Common myeloid progenitor, CD34-positive (primary cell): ENCODE results near the gene SH3TC1.
A peak's percentile ranks its signal among the peaks of the same experiment; 100 is the strongest.

Experiments
- CTCF ChIA-PET: fragments of 350-600 bp; sonication (Branson Sonifier 250); formaldehyde crosslinking; loops from one replicate; lab custom pipeline; 2021; ENCODE audit warnings: antibody characterized with exemption; lab: Charles Lee
- POLR2A ChIA-PET: fragments of 350-600 bp; sonication (Branson Sonifier 250); formaldehyde crosslinking; loops from one replicate; lab custom pipeline; 2021; ENCODE audit warnings: antibody characterized with exemption; lab: Charles Lee
- DNase-seq, 3 donors: peaks; one replicate each; pipeline versions ENCODE4 v3.0.0 to v3.0.0-alpha.2; 2013
- H3K27ac ChIP-seq, 2 experiments: 1 replicate in 1 of 2; 2 replicates in 1 of 2; pipeline ENCODE4 v1.7.0; 2013; ENCODE audit warnings: inconsistent platforms in 2 of 2, low read length in 2 of 2, mild to moderate bottlenecking in 2 of 2, low read depth in 1 of 2, moderate library complexity in 1 of 2; ENCODE audit not compliant: severe bottlenecking in 2 of 2, insufficient read depth in 1 of 2, poor library complexity in 1 of 2
- H3K27me3 ChIP-seq, 5 experiments: replicated peaks in 2 of 5; 1 replicate in 3 of 5; 2 replicates in 2 of 5; pipeline versions ENCODE4 v1.6.1 to v1.7.0; 2013; ENCODE audit warnings: low read length in 4 of 5, mild to moderate bottlenecking in 2 of 5, moderate library complexity in 2 of 5, inconsistent platforms in 1 of 5; ENCODE audit not compliant: insufficient read depth in 5 of 5, control insufficient read depth in 4 of 5
- H3K36me3 ChIP-seq, 4 experiments: 1 replicate in 2 of 4; 2 replicates in 2 of 4; pipeline versions ENCODE4 v1.6.1 to v1.7.0; 2013; ENCODE audit warnings: low read length in 3 of 4, control low read depth in 1 of 4, mild to moderate bottlenecking in 1 of 4; ENCODE audit not compliant: control insufficient read depth in 4 of 4, insufficient read depth in 4 of 4
- H3K4me1 ChIP-seq, 4 experiments: 1 replicate in 3 of 4; 2 replicates in 1 of 4; pipeline versions ENCODE4 v1.6.1 to v1.7.1; 2013; ENCODE audit warnings: low read length in 3 of 4, mild to moderate bottlenecking in 3 of 4, control low read depth in 1 of 4, inconsistent platforms in 1 of 4, moderate library complexity in 1 of 4; ENCODE audit not compliant: control insufficient read depth in 4 of 4, insufficient read depth in 4 of 4; ENCODE audit errors: control extremely low read depth in 1 of 4
- H3K4me3 ChIP-seq, 7 experiments: 1 replicate in 4 of 7; 2 replicates in 3 of 7; pipeline versions ENCODE4 v1.5.1 to v1.7.0; 2013; ENCODE audit warnings: mild to moderate bottlenecking in 7 of 7, low read length in 6 of 7, moderate library complexity in 6 of 7, inconsistent platforms in 2 of 7, low read depth in 2 of 7, control low read depth in 1 of 7; ENCODE audit not compliant: insufficient read depth in 4 of 7, control insufficient read depth in 1 of 7; ENCODE audit errors: extremely low read depth in 1 of 7
- H3K9me3 ChIP-seq, 5 experiments: 1 replicate in 4 of 5; 2 replicates in 1 of 5; pipeline versions ENCODE4 v1.6.1 to v1.7.1; 2013; ENCODE audit warnings: low read length in 4 of 5, mild to moderate bottlenecking in 2 of 5, inconsistent platforms in 1 of 5, low read depth in 1 of 5, moderate library complexity in 1 of 5; ENCODE audit not compliant: control insufficient read depth in 4 of 5, insufficient read depth in 2 of 5; ENCODE audit errors: control extremely low read depth in 1 of 5
- WGBS: methylation state at CpG from one replicate; pipeline ENCODE4 v1.1.5; 2013; ENCODE audit not compliant: insufficient coverage; 5-methylcytosine and 5-hydroxymethylcytosine counted together

The SH3TC1 gene

DNA sequence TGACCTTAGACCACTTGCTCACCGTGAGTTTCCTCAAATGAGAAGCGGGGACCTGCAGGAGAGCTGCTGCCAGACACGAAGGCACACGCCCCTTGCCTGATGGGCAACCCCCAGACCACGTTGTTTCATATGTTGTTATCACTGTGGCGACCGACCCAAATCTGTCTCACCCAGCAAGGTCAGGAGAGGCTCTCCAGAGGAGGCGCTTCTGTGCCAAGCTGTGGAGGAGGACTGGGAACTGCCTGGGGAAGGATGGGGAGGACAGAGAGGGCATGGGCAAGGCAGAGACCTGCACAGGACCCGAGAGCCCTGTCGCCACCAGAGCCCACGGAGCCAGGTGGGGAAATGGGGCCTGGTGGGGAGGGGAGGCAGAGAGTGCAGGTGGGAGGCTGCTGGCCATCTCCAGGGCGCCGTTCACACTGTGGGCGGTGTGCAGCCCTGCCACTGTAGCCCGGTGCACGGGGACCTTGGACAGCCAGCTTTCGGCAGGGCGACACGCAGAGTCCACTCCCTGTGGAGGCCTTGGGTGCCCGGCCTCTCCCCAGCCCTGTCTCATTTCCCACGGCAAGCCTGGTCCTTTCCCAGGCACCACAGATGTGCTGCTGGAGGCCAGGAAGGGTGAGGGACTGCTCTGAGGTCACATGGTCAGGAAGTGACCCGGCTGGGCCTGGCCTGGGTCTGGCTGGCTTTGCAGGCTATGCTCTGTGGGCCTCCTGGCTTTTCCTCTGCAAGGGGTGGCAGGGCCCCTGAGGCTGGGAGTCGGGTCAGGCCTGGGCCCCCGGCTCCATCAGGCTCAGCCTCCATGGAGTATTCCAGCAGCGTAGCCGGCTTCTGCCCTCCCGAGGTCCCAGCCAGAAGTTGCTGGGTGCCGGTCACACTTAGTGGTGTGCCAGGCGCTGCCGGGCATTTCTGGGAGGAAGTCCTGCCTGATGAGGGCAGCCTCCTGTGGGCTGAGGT lies 73.7 kb downstream of the SH3TC1 start:
- DNase-seq, result peak in 2 of 3 donors; percentile 45 to 47
- ChIA-PET CTCF (no interaction called here), POLR2A (interaction anchor here (1.0 kb wide), 1 partner anchor 11 kb away, joined by 3 read pairs; no protein-coding TSS in a partner anchor)
- Histone ChIP-seq H3K4me1 (peaks cover 0 to 91% (median 81%) of the 10 kb centered on the region in 4 experiments), H3K36me3 (peaks cover 0 to 4% (median 0%) of the 10 kb centered on the region in 4 experiments), H3K9me3 (no peaks in the 10 kb centered on the region), H3K27me3 (peaks cover 0 to 11% (median 3%) of the 10 kb centered on the region in 5 experiments), H3K27ac (no peak overlapping the region), H3K4me3 (peak overlapping the region in 2 of 7 experiments; percentile 33 to 34)
- 55% methylated on average over 27 of the region's 30 CpGs for WGBS

DNA sequence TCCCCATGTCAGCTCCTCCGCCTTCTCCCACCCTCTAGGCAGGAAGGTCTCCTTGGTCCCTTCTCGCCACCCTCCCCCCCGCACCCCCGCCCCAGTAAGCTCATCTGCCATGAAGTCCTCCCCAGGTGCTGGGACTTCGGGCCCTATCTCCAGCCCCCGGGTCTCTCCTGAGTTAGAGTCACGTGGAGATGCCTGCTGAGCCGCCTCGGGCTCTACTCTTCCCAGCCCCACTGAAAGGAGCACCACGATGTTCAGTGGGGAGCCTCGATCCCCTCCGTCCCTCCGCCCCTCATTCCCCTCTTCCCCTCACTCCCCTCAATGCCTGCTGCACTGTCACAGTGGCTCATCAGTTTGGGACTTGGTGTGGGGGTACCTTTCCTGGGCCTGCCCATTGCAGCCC lies 74.4 kb downstream of the SH3TC1 start:
- no peaks in the 10 kb centered on the region for H3K9me3 ChIP-seq
- peaks cover 0 to 11% (median 3%) of the 10 kb centered on the region in 5 experiments for H3K27me3 ChIP-seq
- ChIA-PET CTCF (no interaction called here), POLR2A (interaction anchor here (1.0 kb wide), 1 partner anchor 12 kb away, joined by 3 read pairs; no protein-coding TSS in a partner anchor)
- no peak overlapping the region for H3K27ac ChIP-seq
- 64% methylated on average over 6 of the region's 13 CpGs for WGBS
- H3K36me3 ChIP-seq, result peaks cover 0 to 4% (median 0%) of the 10 kb centered on the region in 4 experiments
- no peak overlapping the region for H3K4me3 ChIP-seq
- peaks cover 0 to 98% (median 88%) of the 10 kb centered on the region in 4 experiments for H3K4me1 ChIP-seq
- no peak for DNase-seq

DNA sequence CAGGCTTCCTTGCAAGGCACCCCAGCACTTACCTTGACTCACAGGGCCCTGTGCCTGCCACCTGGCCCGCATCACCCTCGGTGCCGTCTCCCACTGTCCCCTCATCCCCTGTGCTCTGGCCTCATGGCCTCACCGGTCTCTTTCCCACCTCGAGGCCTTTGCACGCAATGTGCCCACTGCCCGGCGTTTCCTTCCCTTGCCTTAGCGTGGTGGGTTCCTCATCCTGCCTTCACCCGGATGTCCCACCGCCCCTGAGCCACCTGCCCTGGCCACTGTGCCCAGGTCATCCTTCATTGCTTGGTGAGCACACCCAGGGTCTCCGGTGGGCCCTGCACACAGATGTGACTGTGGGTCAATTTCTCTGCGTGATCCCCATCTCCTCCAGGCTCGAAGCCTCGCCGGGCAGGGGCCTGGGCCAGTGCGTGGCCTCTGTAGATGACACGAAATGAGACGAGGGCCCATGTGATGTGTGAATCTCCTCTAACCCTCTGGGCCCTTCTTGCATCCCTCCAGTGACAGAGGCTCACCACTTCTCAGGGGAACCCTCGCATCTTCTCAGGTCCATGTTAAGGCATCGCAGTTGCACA lies 75.1 kb downstream of the SH3TC1 start:
- 89% methylated on average over 20 of the region's 21 CpGs for WGBS
- ChIA-PET POLR2A (no interaction called here), CTCF (interaction anchor here (1.4 to 5.0 kb wide), 3 partner anchors 8 to 129 kb away, joined by 3 to 34 read pairs (median 24); no protein-coding TSS in a partner anchor)
- peaks cover 0 to 98% (median 92%) of the 10 kb centered on the region in 4 experiments for H3K4me1 ChIP-seq
- peaks cover 0 to 4% (median 0%) of the 10 kb centered on the region in 4 experiments for H3K36me3 ChIP-seq
- no peak for DNase-seq
- no peaks in the 10 kb centered on the region for H3K9me3 ChIP-seq
- H3K27ac ChIP-seq, result no peak overlapping the region
- H3K27me3 ChIP-seq, result peaks cover 0 to 11% (median 3%) of the 10 kb centered on the region in 5 experiments
- no peak overlapping the region for H3K4me3 ChIP-seq

DNA sequence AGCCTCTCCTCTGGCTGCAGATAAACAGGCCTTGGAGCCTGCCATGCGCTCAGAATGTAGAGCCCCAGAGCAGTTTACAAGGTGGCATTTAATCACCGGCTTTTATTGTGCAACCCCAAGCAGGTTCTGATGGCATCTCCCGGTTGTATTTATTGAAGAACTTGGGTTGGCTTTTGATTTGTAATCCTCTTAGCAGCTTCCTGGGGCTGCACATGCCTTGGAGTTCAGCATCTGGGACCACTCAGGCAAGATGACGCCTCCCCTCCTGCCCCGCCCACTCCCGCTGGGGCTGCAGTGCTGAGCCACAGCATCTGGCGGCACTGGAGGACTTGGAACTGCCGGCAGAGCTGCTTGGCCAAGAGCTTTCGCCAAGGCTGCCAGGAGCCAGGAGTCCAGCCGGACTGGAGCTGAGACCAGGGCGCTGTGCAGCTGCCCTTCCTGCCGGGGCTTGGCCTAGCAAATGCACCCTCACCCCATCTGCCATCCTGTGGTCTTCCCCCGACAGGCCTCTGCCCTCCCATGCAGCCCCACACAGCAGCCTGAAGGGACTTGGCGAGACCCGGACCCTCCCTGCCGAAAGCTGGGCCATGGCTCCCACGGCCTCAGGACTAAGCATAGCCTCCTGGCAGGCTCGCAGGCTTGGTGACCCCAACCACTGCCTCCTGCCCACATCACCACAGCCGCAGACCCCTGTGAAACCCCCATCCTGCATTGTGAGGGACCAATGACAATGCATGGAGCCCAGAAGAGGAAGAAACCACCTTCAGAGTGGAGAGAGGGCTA lies 75.9 kb downstream of the SH3TC1 start:
- peak overlapping the region in 1 of 7 experiments; percentile 9 for H3K4me3 ChIP-seq
- 40% methylated on average over 11 of the region's 19 CpGs for WGBS
- ChIA-PET CTCF (interaction anchor here (1.2 to 5.0 kb wide), 6 partner anchors 8 to 128 kb away, joined by 3 to 34 read pairs (median 6); no protein-coding TSS in a partner anchor), POLR2A (no interaction called here)
- H3K4me1 ChIP-seq, result peaks cover 0 to 99% (median 92%) of the 10 kb centered on the region in 4 experiments
- H3K9me3 ChIP-seq, result no peaks in the 10 kb centered on the region
- peaks cover 0 to 4% (median 0%) of the 10 kb centered on the region in 4 experiments for H3K36me3 ChIP-seq
- peaks cover 0 to 11% (median 3%) of the 10 kb centered on the region in 5 experiments for H3K27me3 ChIP-seq
- DNase-seq, result peak; percentile 60 to 80 (median 76)
- no peak overlapping the region for H3K27ac ChIP-seq

DNA sequence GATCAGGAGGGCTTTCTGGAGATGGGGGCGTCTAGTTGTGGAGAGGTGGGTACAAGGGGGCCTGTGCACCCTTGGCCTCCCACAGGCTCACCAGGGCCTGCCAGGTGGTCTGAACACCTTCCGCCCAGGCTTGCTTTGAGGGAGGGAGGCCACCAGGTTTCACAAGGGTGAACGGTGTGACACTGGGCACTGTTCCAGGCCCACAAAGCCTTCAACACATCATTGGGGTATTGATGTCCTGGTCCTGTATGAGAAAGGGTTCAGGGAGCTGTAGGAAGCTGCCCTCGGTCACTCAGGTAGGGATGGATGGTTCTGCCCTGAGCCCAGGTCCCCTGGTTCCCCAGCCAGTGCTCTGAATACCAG lies 76.4 kb downstream of the SH3TC1 start:
- ChIA-PET POLR2A (no interaction called here), CTCF (interaction anchor here (1.2 to 5.0 kb wide), 8 partner anchors 9 to 128 kb away, joined by 3 to 34 read pairs (median 4); no protein-coding TSS in a partner anchor)
- no peaks in the 10 kb centered on the region for H3K9me3 ChIP-seq
- peaks cover 0 to 99% (median 92%) of the 10 kb centered on the region in 4 experiments for H3K4me1 ChIP-seq
- no peak overlapping the region for H3K4me3 ChIP-seq
- no peak for DNase-seq
- H3K27ac ChIP-seq, result no peak overlapping the region
- peaks cover 0 to 4% (median 0%) of the 10 kb centered on the region in 4 experiments for H3K36me3 ChIP-seq
- peaks cover 0 to 7% (median 1%) of the 10 kb centered on the region in 5 experiments for H3K27me3 ChIP-seq
- WGBS, result 69% methylated on average over 2 of the region's 4 CpGs

DNA sequence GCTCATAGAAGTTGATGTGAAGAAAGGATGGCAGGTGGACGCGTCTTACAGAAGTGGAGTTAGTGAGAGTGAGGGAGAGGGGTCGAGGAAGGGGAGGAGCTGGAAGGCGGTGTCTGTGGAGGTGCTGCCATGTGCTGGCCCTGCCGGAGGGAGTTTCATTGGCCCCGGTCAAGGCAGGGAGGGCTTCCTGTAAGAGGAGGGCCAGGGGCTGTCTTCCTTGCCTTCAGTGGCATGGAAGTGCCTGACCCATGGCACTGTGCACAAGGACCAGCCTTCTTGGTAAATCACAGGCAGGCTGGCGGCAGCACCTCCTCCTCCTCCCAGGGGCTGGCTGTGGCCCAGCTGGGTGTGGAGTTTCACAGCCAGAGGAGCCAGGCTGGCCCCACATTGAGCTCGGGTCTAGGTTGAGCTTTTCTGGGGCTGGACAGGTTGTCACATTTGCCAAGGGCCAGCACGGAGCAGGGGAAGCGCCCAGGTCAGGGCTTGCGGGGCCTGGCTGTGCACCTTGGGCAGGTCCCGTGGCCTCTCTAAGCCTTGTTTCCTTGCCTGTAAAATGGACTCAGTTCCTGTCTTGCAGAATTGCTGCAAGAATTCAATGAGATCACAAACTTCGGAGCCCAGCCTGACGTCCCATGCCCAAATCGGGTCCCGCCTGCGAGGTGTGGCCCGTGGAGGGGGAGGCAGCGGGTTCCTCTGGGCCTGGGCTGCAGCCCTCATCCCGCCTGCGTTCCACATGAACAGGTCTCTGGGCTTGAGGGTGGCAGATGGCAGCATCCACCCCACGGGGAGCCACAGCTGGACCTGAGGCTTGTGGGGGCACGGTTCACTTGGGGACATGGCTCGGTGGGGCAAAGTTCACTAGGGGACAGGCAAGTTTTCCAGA lies 77.5 kb downstream of the SH3TC1 start:
- no peak for DNase-seq
- 46% methylated on average over 23 of the region's 24 CpGs for WGBS
- ChIA-PET CTCF (interaction anchor here (1.5 to 5.0 kb wide), 7 partner anchors 10 to 127 kb away, joined by 3 to 34 read pairs (median 5); no protein-coding TSS in a partner anchor), POLR2A (no interaction called here)
- no peak overlapping the region for H3K27ac ChIP-seq
- H3K27me3 ChIP-seq, result no peaks in the 10 kb centered on the region
- H3K36me3 ChIP-seq, result peaks cover 0 to 4% (median 0%) of the 10 kb centered on the region in 4 experiments
- H3K4me3 ChIP-seq, result peak overlapping the region in 2 of 7 experiments; percentile 1 to 4
- peaks cover 0 to 93% (median 87%) of the 10 kb centered on the region in 4 experiments for H3K4me1 ChIP-seq
- H3K9me3 ChIP-seq, result no peaks in the 10 kb centered on the region
